K562 (cell line): ENCODE measurements around the gene MAPK1IP1L. TPM values are rescaled to one million over a fixed set of nuclear protein-coding genes. Genes with fewer than 3 reads are reported as not detected.

ENCODE experiments used
- CBX8 ChIP-seq: fragments of 200-600 bp; sonication (generic); IDR thresholded peaks from 2 replicates; pipeline ENCODE4 v1.6.1; 2012; ENCODE audit warnings: borderline replicate concordance, mixed run types, low read depth, mild to moderate bottlenecking, moderate library complexity, mixed read lengths, low read length, control low read depth, inconsistent platforms; ENCODE audit not compliant: poor library complexity, severe bottlenecking; ENCODE audit errors: extremely low read depth
- HDGF ChIP-seq: fragments of 450-650 bp; IDR thresholded peaks from 2 replicates; pipeline ENCODE4 v1.6.1; 2016
- HIVEP1 ChIP-seq: fragments of 250-450 bp; sonication (Bioruptor Pico); IDR thresholded peaks from 2 replicates; pipeline ENCODE4 v1.4.0; 2020; ENCODE audit warnings: mild to moderate bottlenecking
- HNRNPUL1 ChIP-seq: fragments of 200-400 bp; formaldehyde crosslinking; IDR thresholded peaks from 2 replicates; pipeline ENCODE4 v1.6.1; 2017; ENCODE audit warnings: low read length
- MAZ ChIP-seq, 2 experiments: fragments of 450-650 bp in 1 of 2; sonication (generic) in 1 of 2; formaldehyde crosslinking; IDR thresholded peaks in 1 of 2; conservative IDR thresholded peaks in 1 of 2; 2 replicates each; pipeline versions ENCODE4 v1.4.0 to v1.5.0; 2020; ENCODE audit warnings: mild to moderate bottlenecking in 1 of 2, missing genetic modification reagents in 1 of 2
- POLR2G ChIP-seq: fragments of 200-400 bp; formaldehyde crosslinking; IDR thresholded peaks from 2 replicates; pipeline ENCODE4 v1.6.1; 2017; ENCODE audit warnings: low read depth, mild to moderate bottlenecking, antibody characterized with exemption, low read length, moderate library complexity
- PPARD ChIP-seq: fragments of 250-450 bp; sonication (Bioruptor Pico); IDR thresholded peaks from 2 replicates; pipeline ENCODE4 v1.8.0; 2022; ENCODE audit warnings: inconsistent platforms, mild to moderate bottlenecking, moderate library complexity
- RHOXF2B ChIP-seq: fragments of 250-450 bp; sonication (Bioruptor Pico); conservative IDR thresholded peaks from 2 replicates; pipeline ENCODE4 v1.5.1; 2021
- RNF2 ChIP-seq: sonication (generic); IDR thresholded peaks from 2 replicates; pipeline ENCODE4 v1.6.1; 2016
- SMAD2 ChIP-seq: fragments of 150-350 bp; IDR thresholded peaks from 2 replicates; pipeline ENCODE4 v1.6.1; 2014; ENCODE audit warnings: low read depth, mild to moderate bottlenecking, low read length
- XRCC3 ChIP-seq: fragments of 450-650 bp; IDR thresholded peaks from 2 replicates; pipeline ENCODE4 v1.6.1; 2017; ENCODE audit warnings: mild to moderate bottlenecking, moderate library complexity
- ZEB2 ChIP-seq: fragments of 450-650 bp; IDR thresholded peaks from 2 replicates; pipeline ENCODE4 v1.6.1; 2016
- ZNF121 ChIP-seq: sonication (generic); formaldehyde crosslinking; conservative IDR thresholded peaks from 2 replicates; pipeline ENCODE4 v1.8.0; 2022; ENCODE audit warnings: missing genetic modification reagents
- ZNF143 ChIP-seq: sonication (generic); formaldehyde crosslinking; IDR thresholded peaks from 2 replicates; pipeline ENCODE4 v1.9.0; 2022; ENCODE audit warnings: mild to moderate bottlenecking, missing genetic modification reagents
- ZNF639 ChIP-seq, 2 experiments: fragments of 200-800 bp in 1 of 2; sonication (Bioruptor generic) in 1 of 2; sonication (generic) in 1 of 2; formaldehyde crosslinking in 1 of 2; IDR thresholded peaks in 1 of 2; conservative IDR thresholded peaks in 1 of 2; 2 replicates each; pipeline versions ENCODE4 v1.5.0 to v1.6.1; 2016 to 2020; ENCODE audit warnings: missing compliant biosample characterization in 1 of 2, missing genetic modification characterization in 1 of 2, missing genetic modification reagents in 1 of 2
- ZNF699 ChIP-seq: fragments of 250-450 bp; sonication (Bioruptor Pico); IDR thresholded peaks from 2 replicates; pipeline ENCODE4 v1.8.0; 2021; ENCODE audit warnings: mild to moderate bottlenecking, moderate library complexity; ENCODE audit not compliant: insufficient replicate concordance
- ZNF77 ChIP-seq: fragments of 250-450 bp; sonication (Bioruptor Pico); IDR thresholded peaks from 2 replicates; pipeline ENCODE4 v1.5.0; 2020
- polyA plus RNA-seq, 8 experiments: library from polyadenylated mRNA; depleted of rRNA in 4 of 8; stranded (reverse) in 5 of 8; unstranded in 3 of 8; fragments of >200 nt; fragmentation: Nextera tagmentation in 2 of 8; fragmentation: Illumina TruSeq in 1 of 8; extraction: Ambion mirVana in 2 of 8; extraction: Trizol in 1 of 8; gene quantifications; 2 replicates each; pipeline versions ENCODE4 v1.2.1 to v1.2.3, GENCODE V29; 2011 to 2014; ENCODE audit warnings: inconsistent platforms in 1 of 8, missing spikeins in 1 of 8
- total RNA-seq, 7 experiments: library from RNA; depleted of rRNA in 6 of 7; stranded (reverse); fragments of >200 nt in 6 of 7; fragmentation: Illumina TruSeq in 2 of 7; extraction: Trizol in 2 of 7; gene quantifications; 2 replicates each; pipeline versions ENCODE4 v1.2.1 to v1.2.3, GENCODE V29; 2011 to 2021; ENCODE audit warnings: low replicate concordance in 1 of 7
- TF ChIP-seq, protein P1 (sequence below): sonication (generic); formaldehyde crosslinking; IDR thresholded peaks from 2 replicates; pipeline ENCODE4 v1.8.1; 2023; ENCODE audit warnings: missing genetic modification reagents, mild to moderate bottlenecking, borderline replicate concordance
- TF ChIP-seq, protein P2 (sequence below): IDR thresholded peaks from 2 replicates; pipeline ENCODE4 v1.6.1; 2016; ENCODE audit warnings: missing genetic modification characterization, missing compliant biosample characterization

Gene MAPK1IP1L
- total and polyA plus RNA-seq, 9 of the 15 experiments (the other 6 are each of a cell fraction or from before 2014, with no cell fraction given): 32.7 to 99.4 (median 49.8) TPM

- TF ChIP-seq, protein P1, sequence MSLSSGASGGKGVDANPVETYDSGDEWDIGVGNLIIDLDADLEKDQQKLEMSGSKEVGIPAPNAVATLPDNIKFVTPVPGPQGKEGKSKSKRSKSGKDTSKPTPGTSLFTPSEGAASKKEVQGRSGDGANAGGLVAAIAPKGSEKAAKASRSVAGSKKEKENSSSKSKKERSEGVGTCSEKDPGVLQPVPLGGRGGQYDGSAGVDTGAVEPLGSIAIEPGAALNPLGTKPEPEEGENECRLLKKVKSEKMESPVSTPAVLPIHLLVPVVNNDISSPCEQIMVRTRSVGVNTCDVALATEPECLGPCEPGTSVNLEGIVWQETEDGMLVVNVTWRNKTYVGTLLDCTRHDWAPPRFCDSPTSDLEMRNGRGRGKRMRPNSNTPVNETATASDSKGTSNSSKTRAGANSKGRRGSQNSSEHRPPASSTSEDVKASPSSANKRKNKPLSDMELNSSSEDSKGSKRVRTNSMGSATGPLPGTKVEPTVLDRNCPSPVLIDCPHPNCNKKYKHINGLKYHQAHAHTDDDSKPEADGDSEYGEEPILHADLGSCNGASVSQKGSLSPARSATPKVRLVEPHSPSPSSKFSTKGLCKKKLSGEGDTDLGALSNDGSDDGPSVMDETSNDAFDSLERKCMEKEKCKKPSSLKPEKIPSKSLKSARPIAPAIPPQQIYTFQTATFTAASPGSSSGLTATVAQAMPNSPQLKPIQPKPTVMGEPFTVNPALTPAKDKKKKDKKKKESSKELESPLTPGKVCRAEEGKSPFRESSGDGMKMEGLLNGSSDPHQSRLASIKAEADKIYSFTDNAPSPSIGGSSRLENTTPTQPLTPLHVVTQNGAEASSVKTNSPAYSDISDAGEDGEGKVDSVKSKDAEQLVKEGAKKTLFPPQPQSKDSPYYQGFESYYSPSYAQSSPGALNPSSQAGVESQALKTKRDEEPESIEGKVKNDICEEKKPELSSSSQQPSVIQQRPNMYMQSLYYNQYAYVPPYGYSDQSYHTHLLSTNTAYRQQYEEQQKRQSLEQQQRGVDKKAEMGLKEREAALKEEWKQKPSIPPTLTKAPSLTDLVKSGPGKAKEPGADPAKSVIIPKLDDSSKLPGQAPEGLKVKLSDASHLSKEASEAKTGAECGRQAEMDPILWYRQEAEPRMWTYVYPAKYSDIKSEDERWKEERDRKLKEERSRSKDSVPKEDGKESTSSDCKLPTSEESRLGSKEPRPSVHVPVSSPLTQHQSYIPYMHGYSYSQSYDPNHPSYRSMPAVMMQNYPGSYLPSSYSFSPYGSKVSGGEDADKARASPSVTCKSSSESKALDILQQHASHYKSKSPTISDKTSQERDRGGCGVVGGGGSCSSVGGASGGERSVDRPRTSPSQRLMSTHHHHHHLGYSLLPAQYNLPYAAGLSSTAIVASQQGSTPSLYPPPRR (CRISPR knock-in tag): no peak
- TF ChIP-seq XRCC3 (no peak), PPARD (no peak), MAZ (CRISPR knock-in tag; conservative IDR thresholded peaks at IDR 0.05 in 1 of 2, IDR thresholded peaks at IDR 0.05 in 1 of 2) (peak; percentile 40 to 69; a peak in 3 of 4 replicates), ZNF77 (CRISPR knock-in tag) (no peak), ZNF143 (CRISPR knock-in tag) (no peak), HDGF (no peak), POLR2G (peak; percentile 97), RHOXF2B (CRISPR knock-in tag) (no peak), CBX8 (no peak), HIVEP1 (no peak), HNRNPUL1 (no peak), ZNF699 (CRISPR knock-in tag) (no peak), ZEB2 (no peak), RNF2 (no peak), ZNF639 (CRISPR knock-in tag; conservative IDR thresholded peaks at IDR 0.05 in 1 of 2, IDR thresholded peaks at IDR 0.05 in 1 of 2) (peak in 1 of 2 experiments; percentile 90; a peak in 2 of 4 replicates), SMAD2 (no peak), ZNF121 (CRISPR knock-in tag) (no peak)
- TF ChIP-seq, protein P2, sequence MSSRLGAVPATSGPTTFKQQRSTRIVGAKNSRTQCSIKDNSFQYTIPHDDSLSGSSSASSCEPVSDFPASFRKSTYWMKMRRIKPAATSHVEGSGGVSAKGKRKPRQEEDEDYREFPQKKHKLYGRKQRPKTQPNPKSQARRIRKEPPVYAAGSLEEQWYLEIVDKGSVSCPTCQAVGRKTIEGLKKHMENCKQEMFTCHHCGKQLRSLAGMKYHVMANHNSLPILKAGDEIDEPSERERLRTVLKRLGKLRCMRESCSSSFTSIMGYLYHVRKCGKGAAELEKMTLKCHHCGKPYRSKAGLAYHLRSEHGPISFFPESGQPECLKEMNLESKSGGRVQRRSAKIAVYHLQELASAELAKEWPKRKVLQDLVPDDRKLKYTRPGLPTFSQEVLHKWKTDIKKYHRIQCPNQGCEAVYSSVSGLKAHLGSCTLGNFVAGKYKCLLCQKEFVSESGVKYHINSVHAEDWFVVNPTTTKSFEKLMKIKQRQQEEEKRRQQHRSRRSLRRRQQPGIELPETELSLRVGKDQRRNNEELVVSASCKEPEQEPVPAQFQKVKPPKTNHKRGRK: no peak
These were observed 24.5 kb upstream of the MAPK1IP1L start, which contains the start of the genes SOCS4 and WDHD1 (continued) for GRCh38 chr14:55026793-55027561.
